RWPE2 (cell line): ENCODE measurements around the gene CCND2.
A peak's percentile ranks its signal among the peaks of the same experiment; 100 is the strongest.

Experiments
- ATAC-seq: fragments of 200-7000 bp; cut with Tn5 transposase; 3 replicates; pipeline ENCODE4 v1.9.1; 2021; ENCODE audit warnings: low read depth
- DNase-seq: peaks from one replicate; pipeline ENCODE4 v3.0.0-alpha.2; 2020; ENCODE audit warnings: low spot score
- H3K27ac ChIP-seq: fragments of 450-650 bp; 2 replicates; pipeline ENCODE4 v1.5.1; 2017; ENCODE audit warnings: mild to moderate bottlenecking; ENCODE audit not compliant: poor library complexity, severe bottlenecking
- H3K27me3 ChIP-seq: fragments of 250-450 bp; sonication (Bioruptor Pico); 2 replicates; pipeline ENCODE4 v1.5.1; 2021; ENCODE audit warnings: mild to moderate bottlenecking, moderate library complexity; ENCODE audit not compliant: insufficient read depth, poor library complexity, severe bottlenecking
- H3K36me3 ChIP-seq: fragments of 250-450 bp; sonication (Bioruptor Pico); 2 replicates; pipeline ENCODE4 v1.5.1; 2020; ENCODE audit warnings: low read depth, mild to moderate bottlenecking, moderate library complexity
- H3K4me1 ChIP-seq: fragments of 250-450 bp; sonication (Bioruptor Pico); 2 replicates; pipeline ENCODE4 v1.5.1; 2021; ENCODE audit warnings: mild to moderate bottlenecking, moderate library complexity; ENCODE audit not compliant: insufficient read depth, poor library complexity, severe bottlenecking
- H3K4me3 ChIP-seq: fragments of 250-450 bp; sonication (Bioruptor Pico); 2 replicates; pipeline ENCODE4 v1.5.1; 2021; ENCODE audit warnings: mild to moderate bottlenecking, moderate library complexity; ENCODE audit not compliant: severe bottlenecking
- H3K9me3 ChIP-seq: fragments of 250-450 bp; sonication (Bioruptor Pico); 2 replicates; pipeline ENCODE4 v1.5.1; 2021; ENCODE audit warnings: mild to moderate bottlenecking, moderate library complexity; ENCODE audit not compliant: severe bottlenecking
- TF ChIP-seq, protein P1 (sequence below): fragments of 450-650 bp; IDR thresholded peaks from one replicate; pipeline ENCODE4 v1.5.1; 2017; ENCODE audit warnings: mild to moderate bottlenecking, moderate library complexity; ENCODE audit not compliant: poor library complexity, severe bottlenecking

Gene CCND2

GRCh38 chr12:4230526-4230925 lies 43.0 kb upstream of the CCND2 start:
- ATAC-seq (no peak), DNase-seq (no peak)
- TF ChIP-seq, protein P1, sequence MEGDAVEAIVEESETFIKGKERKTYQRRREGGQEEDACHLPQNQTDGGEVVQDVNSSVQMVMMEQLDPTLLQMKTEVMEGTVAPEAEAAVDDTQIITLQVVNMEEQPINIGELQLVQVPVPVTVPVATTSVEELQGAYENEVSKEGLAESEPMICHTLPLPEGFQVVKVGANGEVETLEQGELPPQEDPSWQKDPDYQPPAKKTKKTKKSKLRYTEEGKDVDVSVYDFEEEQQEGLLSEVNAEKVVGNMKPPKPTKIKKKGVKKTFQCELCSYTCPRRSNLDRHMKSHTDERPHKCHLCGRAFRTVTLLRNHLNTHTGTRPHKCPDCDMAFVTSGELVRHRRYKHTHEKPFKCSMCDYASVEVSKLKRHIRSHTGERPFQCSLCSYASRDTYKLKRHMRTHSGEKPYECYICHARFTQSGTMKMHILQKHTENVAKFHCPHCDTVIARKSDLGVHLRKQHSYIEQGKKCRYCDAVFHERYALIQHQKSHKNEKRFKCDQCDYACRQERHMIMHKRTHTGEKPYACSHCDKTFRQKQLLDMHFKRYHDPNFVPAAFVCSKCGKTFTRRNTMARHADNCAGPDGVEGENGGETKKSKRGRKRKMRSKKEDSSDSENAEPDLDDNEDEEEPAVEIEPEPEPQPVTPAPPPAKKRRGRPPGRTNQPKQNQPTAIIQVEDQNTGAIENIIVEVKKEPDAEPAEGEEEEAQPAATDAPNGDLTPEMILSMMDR, result no peak
- Histone ChIP-seq H3K9me3 (no peaks in the 10 kb centered on the region), H3K4me1 (no peaks in the 10 kb centered on the region), H3K27ac (no peak overlapping the region), H3K27me3 (peaks cover under 1% of the 10 kb centered on the region), H3K4me3 (no peak overlapping the region), H3K36me3 (no peaks in the 10 kb centered on the region)

DNA sequence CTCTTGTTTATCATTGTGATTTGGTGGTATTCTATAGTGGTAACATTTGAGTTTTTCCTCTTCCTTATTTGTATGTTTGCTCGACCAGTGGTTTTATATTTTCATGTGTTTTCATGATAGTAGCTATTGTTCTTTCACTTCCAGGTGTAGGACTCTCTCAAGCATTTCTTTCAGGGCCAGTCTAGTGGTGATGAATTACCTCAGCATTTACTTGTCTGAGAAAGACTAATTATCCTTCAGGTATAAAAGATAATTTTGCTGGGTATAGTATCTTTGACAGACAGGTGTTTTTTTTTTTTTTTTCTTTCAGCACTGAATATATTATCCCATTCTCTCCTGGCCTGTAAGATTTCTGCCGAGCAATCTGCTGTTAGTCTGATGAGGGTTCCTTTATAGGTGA lies 35.0 kb upstream of the CCND2 start:
- Histone ChIP-seq H3K27ac (no peak overlapping the region), H3K36me3 (no peaks in the 10 kb centered on the region), H3K9me3 (peaks cover 4% of the 10 kb centered on the region), H3K4me3 (no peak overlapping the region), H3K4me1 (no peaks in the 10 kb centered on the region), H3K27me3 (peaks cover 5% of the 10 kb centered on the region)
- DNase-seq, result no peak
- ATAC-seq, result no peak
- TF ChIP-seq, protein P1, result no peak

DNA sequence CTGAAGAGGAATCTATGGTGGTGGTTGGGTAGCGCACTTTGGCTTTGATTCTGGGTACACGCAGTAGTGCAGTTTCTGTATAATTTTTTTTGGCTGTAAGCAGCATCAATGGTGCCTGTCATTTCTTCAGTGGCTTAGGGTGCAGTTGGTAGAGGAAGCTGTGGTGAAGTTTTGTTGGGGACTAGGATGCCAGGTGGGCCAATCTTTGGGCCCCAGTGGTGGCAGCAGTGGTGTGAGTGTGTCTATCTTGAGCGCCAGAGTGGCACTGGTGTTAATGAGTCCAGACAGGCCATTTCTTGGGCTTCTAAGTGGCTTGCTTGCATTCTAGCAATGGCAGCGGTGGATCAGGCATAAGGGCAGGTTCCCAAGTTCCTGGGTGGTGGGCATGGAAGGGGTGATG lies 33.8 kb upstream of the CCND2 start:
- DNase-seq (no peak), ATAC-seq (no peak)
- H3K36me3 ChIP-seq, result no peaks in the 10 kb centered on the region
- H3K27me3 ChIP-seq, result peaks cover 5% of the 10 kb centered on the region
- H3K27ac ChIP-seq, result no peak overlapping the region
- H3K4me1 ChIP-seq, result no peaks in the 10 kb centered on the region
- H3K9me3 ChIP-seq, result peaks cover 4% of the 10 kb centered on the region
- H3K4me3 ChIP-seq, result no peak overlapping the region
- TF ChIP-seq, protein P1, result no peak

GRCh38 chr12:4240161-4240783 lies 33.3 kb upstream of the CCND2 start:
- Histone ChIP-seq H3K27ac (no peak overlapping the region), H3K27me3 (peaks cover 5% of the 10 kb centered on the region), H3K4me3 (no peak overlapping the region), H3K9me3 (peaks cover 4% of the 10 kb centered on the region), H3K36me3 (no peaks in the 10 kb centered on the region), H3K4me1 (no peaks in the 10 kb centered on the region)
- TF ChIP-seq, protein P1, result no peak
- no peak for DNase-seq
- ATAC-seq, result peak; percentile 42; the same call in 1 of the 3 replicates

DNA sequence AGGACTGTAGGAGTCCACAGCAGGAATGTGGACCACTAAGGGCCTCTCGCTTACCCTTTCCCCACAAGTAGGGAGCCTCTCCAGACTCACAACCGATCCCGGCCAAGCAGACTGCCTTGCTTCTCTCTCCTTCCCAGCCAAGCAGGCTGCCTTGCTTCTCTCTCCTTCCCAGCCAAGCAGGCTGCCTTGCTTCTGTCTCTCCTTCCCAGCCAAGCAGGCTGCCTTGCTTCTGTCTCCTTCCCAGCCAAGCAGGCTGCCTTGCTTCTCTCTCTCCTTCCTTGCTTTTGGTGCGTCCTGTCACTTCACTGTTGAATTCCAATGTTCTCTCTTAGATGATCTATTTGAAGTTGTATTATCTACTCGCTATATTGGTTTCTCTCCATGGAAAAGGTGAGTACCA lies 32.6 kb upstream of the CCND2 start:
- no peak for ATAC-seq
- Histone ChIP-seq H3K27ac (no peak overlapping the region), H3K4me3 (no peak overlapping the region), H3K36me3 (no peaks in the 10 kb centered on the region), H3K27me3 (no peaks in the 10 kb centered on the region), H3K4me1 (no peaks in the 10 kb centered on the region), H3K9me3 (peaks cover 3% of the 10 kb centered on the region)
- no peak for DNase-seq
- TF ChIP-seq, protein P1, result no peak
